ENCODE results near the gene GYPC.

Gene GYPC

GRCh38 chr2:126700677-126701076 is 44.7 kb downstream of the GYPC start:
- Histone ChIP-seq H3K4me2 (ENCODE audit: low read length) (no peak overlapping the region), H3K9me3 (ENCODE audit: control insufficient read depth, low read length) (no peaks in the 10 kb centered on the region), H3K4me1 (peaks cover 56% of the 10 kb centered on the region), H3K36me3 (ENCODE audit: control insufficient read depth, insufficient read depth, low read length) (no peaks in the 10 kb centered on the region), H3K9ac (no peak overlapping the region), H3K4me3 (ENCODE audit: low read depth, low read length) (no peak overlapping the region), H2AFZ (no peak overlapping the region), H3K27me3 (ENCODE audit: control insufficient read depth, insufficient read depth, low read length) (no peaks in the 10 kb centered on the region), H3K27ac (peak overlapping the region; percentile 94), H3K79me2 (no peaks in the 10 kb centered on the region)
- peak; percentile 28 for TF ChIP-seq CTCF (IDR thresholded peaks at IDR 0.05)

- H3K36me3 ChIP-seq (ENCODE audit: control insufficient read depth, insufficient read depth, low read length), result no peaks in the 10 kb centered on the region
- peaks cover 32% of the 10 kb centered on the region for H3K4me1 ChIP-seq
Measured at GRCh38 chr2:126703311-126703710, 47.4 kb downstream of the GYPC start.

GRCh38 chr2:126704434-126705160 is 48.6 kb downstream of the GYPC start:
- Histone ChIP-seq H3K4me3 (ENCODE audit: low read depth, low read length) (no peak overlapping the region), H3K36me3 (ENCODE audit: control insufficient read depth, insufficient read depth, low read length) (no peaks in the 10 kb centered on the region), H3K27ac (no peak overlapping the region), H2AFZ (no peak overlapping the region), H3K9me3 (ENCODE audit: control insufficient read depth, low read length) (no peaks in the 10 kb centered on the region), H3K4me2 (ENCODE audit: low read length) (no peak overlapping the region), H3K79me2 (no peaks in the 10 kb centered on the region), H3K4me1 (peaks cover 19% of the 10 kb centered on the region), H3K9ac (no peak overlapping the region), H3K27me3 (ENCODE audit: control insufficient read depth, insufficient read depth, low read length) (no peaks in the 10 kb centered on the region)
- no peak for TF ChIP-seq CTCF (IDR thresholded peaks at IDR 0.05)

More at GRCh38 chr2:126703311-126703710, 47.4 kb downstream of the GYPC start:
- H3K9me3 ChIP-seq (ENCODE audit: control insufficient read depth, low read length), result no peaks in the 10 kb centered on the region
- no peak overlapping the region for H3K4me3 ChIP-seq (ENCODE audit: low read depth, low read length)
- no peak overlapping the region for H3K27ac ChIP-seq
- no peak overlapping the region for H3K4me2 ChIP-seq (ENCODE audit: low read length)
- no peak overlapping the region for H2AFZ ChIP-seq
- H3K9ac ChIP-seq, result no peak overlapping the region
- TF ChIP-seq CTCF (IDR thresholded peaks at IDR 0.05), result no peak
- H3K79me2 ChIP-seq, result no peaks in the 10 kb centered on the region
- H3K27me3 ChIP-seq (ENCODE audit: control insufficient read depth, insufficient read depth, low read length), result no peaks in the 10 kb centered on the region

- TF ChIP-seq CTCF (IDR thresholded peaks at IDR 0.05), result no peak
- Histone ChIP-seq H3K27ac (no peak overlapping the region), H3K9me3 (ENCODE audit: control insufficient read depth, low read length) (no peaks in the 10 kb centered on the region), H3K4me1 (no peaks in the 10 kb centered on the region), H3K4me2 (ENCODE audit: low read length) (no peak overlapping the region), H3K4me3 (ENCODE audit: low read depth, low read length) (no peak overlapping the region), H3K27me3 (ENCODE audit: control insufficient read depth, insufficient read depth, low read length) (no peaks in the 10 kb centered on the region), H3K9ac (no peak overlapping the region), H2AFZ (no peak overlapping the region), H3K79me2 (no peaks in the 10 kb centered on the region), H3K36me3 (ENCODE audit: control insufficient read depth, insufficient read depth, low read length) (no peaks in the 10 kb centered on the region)
Measured at GRCh38 chr2:126707191-126707590, 51.2 kb downstream of the GYPC start.

GRCh38 chr2:126707941-126708340 is 52.0 kb downstream of the GYPC start:
- H3K27ac ChIP-seq, result no peak overlapping the region
- H3K27me3 ChIP-seq (ENCODE audit: control insufficient read depth, insufficient read depth, low read length), result no peaks in the 10 kb centered on the region
- no peak overlapping the region for H2AFZ ChIP-seq
- H3K4me2 ChIP-seq (ENCODE audit: low read length), result no peak overlapping the region
- no peaks in the 10 kb centered on the region for H3K9me3 ChIP-seq (ENCODE audit: control insufficient read depth, low read length)
- no peaks in the 10 kb centered on the region for H3K4me1 ChIP-seq
- no peak overlapping the region for H3K4me3 ChIP-seq (ENCODE audit: low read depth, low read length)
- H3K79me2 ChIP-seq, result no peaks in the 10 kb centered on the region
- no peaks in the 10 kb centered on the region for H3K36me3 ChIP-seq (ENCODE audit: control insufficient read depth, insufficient read depth, low read length)
- TF ChIP-seq CTCF (IDR thresholded peaks at IDR 0.05), result no peak
- H3K9ac ChIP-seq, result no peak overlapping the region

Data from parathyroid adenoma (tissue), 2 donors.